Thyroid gland (tissue), 4 donors: ENCODE data around the gene EXT2. TPM values are rescaled to one million over a fixed set of nuclear protein-coding genes. Genes with fewer than 3 reads are reported as not detected.

Experiments used
- DNase-seq, 2 donors: peaks; one replicate each; pipeline ENCODE4 v3.0.0-alpha.2; 2019
- H3K27ac ChIP-seq, 3 donors: fragments of 200-600 bp; sonication (generic); 1 replicate in 2 of 3; 2 replicates in 1 of 3; pipeline ENCODE4 v1.5.1; 2016 to 2019; ENCODE audit warnings: mild to moderate bottlenecking in 1 of 3, moderate library complexity in 1 of 3
- H3K27me3 ChIP-seq: fragments of 200-600 bp; sonication (generic); one replicate; pipeline ENCODE4 v1.5.1; 2019
- H3K36me3 ChIP-seq, 2 donors: fragments of 200-600 bp; sonication (generic); one replicate each; pipeline ENCODE4 v1.5.1; 2016 to 2019
- H3K4me1 ChIP-seq, 2 donors: fragments of 200-600 bp; sonication (generic); one replicate each; pipeline ENCODE4 v1.5.1; 2017 to 2019
- H3K4me3 ChIP-seq, 3 donors: fragments of 200-600 bp; sonication (generic); replicated peaks in 1 of 3; 1 replicate in 2 of 3; 2 replicates in 1 of 3; pipeline ENCODE4 v1.5.1; 2016; ENCODE audit warnings: mild to moderate bottlenecking in 1 of 3
- H3K9me3 ChIP-seq: fragments of 200-600 bp; sonication (generic); one replicate; pipeline ENCODE4 v1.5.1; 2017
- CTCF ChIP-seq, 6 experiments: fragments of 200-600 bp in 3 of 6; fragments of 450-650 bp in 3 of 6; sonication (generic) in 3 of 6; IDR thresholded peaks; one replicate each; pipeline ENCODE4 v1.5.1; 2016 to 2019; ENCODE audit warnings: antibody characterized with exemption in 6 of 6, mild to moderate bottlenecking in 2 of 6, inconsistent platforms in 1 of 6, moderate library complexity in 1 of 6
- POLR2A ChIP-seq, 2 donors: fragments of 450-650 bp; IDR thresholded peaks; one replicate each; pipeline ENCODE4 v1.6.1; 2017; ENCODE audit warnings: antibody characterized with exemption in 2 of 2, mild to moderate bottlenecking in 2 of 2, moderate library complexity in 1 of 2
- WGBS, 2 donors: methylation state at CpG; one replicate each; pipeline ENCODE4 v1.1.5; 2017; 5-methylcytosine and 5-hydroxymethylcytosine counted together
- intact Hi-C: fragments of 100-400 bp; cut with DNase I; formaldehyde crosslinking; loops from one replicate; pipeline ENCODE4 v1.15.1; 2023
- total RNA-seq, 4 donors: library from RNA; depleted of rRNA; stranded (reverse); fragments of >200 nt; gene quantifications; one replicate each; pipeline ENCODE4 v1.2.3, GENCODE V29; 2016

EXT2 gene
- total RNA-seq, 4 donors from 2014 or later: 53.2 to 95.8 (median 66.3) TPM

- intact Hi-C loops: no loop called here
- H3K36me3 ChIP-seq: peaks cover 19 to 29% of the 10 kb centered on the region in 2 donors
- WGBS, 2 donors: 94% methylated on average over 2 of the region's 2 CpGs
- H3K4me1 ChIP-seq: no peaks in the 10 kb centered on the region
- H3K27ac ChIP-seq: no peak overlapping the region
- DNase-seq: no peak
- H3K27me3 ChIP-seq: no peaks in the 10 kb centered on the region
- TF ChIP-seq POLR2A (IDR thresholded peaks at IDR 0.05) (no peak), CTCF (IDR thresholded peaks at IDR 0.05) (no peak)
- no peaks in the 10 kb centered on the region for H3K9me3 ChIP-seq
- H3K4me3 ChIP-seq: no peak overlapping the region
Observed at GRCh38 chr11:44126304-44126703, 30.8 kb downstream of the EXT2 start.

GRCh38 chr11:44127130-44127529 is 31.7 kb downstream of the EXT2 start:
- Histone ChIP-seq H3K36me3 (peaks cover 19 to 34% of the 10 kb centered on the region in 2 donors), H3K27ac (no peak overlapping the region), H3K9me3 (no peaks in the 10 kb centered on the region), H3K27me3 (no peaks in the 10 kb centered on the region), H3K4me3 (no peak overlapping the region), H3K4me1 (no peaks in the 10 kb centered on the region)
- 95 to 98% methylated on average over 7 to 8 of the region's 8 CpGs for WGBS, 2 donors
- intact Hi-C loops: no loop called here
- TF ChIP-seq POLR2A (IDR thresholded peaks at IDR 0.05) (no peak), CTCF (IDR thresholded peaks at IDR 0.05) (no peak)
- no peak for DNase-seq

GRCh38 chr11:44128729-44129128 is 33.3 kb downstream of the EXT2 start:
- peaks cover 19 to 34% of the 10 kb centered on the region in 2 donors for H3K36me3 ChIP-seq
- no peak overlapping the region for H3K27ac ChIP-seq
- H3K27me3 ChIP-seq: no peaks in the 10 kb centered on the region
- no peaks in the 10 kb centered on the region for H3K4me1 ChIP-seq
- H3K9me3 ChIP-seq: no peaks in the 10 kb centered on the region
- H3K4me3 ChIP-seq: no peak overlapping the region
- intact Hi-C loops: no loop called here
- DNase-seq: no peak
- TF ChIP-seq POLR2A (IDR thresholded peaks at IDR 0.05) (no peak), CTCF (IDR thresholded peaks at IDR 0.05) (no peak)
- WGBS, 2 donors: 94 to 97% methylated on average over 3 of the region's 3 CpGs

- 88 to 91% methylated on average over 6 of the region's 6 CpGs for WGBS, 2 donors
- no peaks in the 10 kb centered on the region for H3K4me1 ChIP-seq
- H3K9me3 ChIP-seq: no peaks in the 10 kb centered on the region
- TF ChIP-seq POLR2A (IDR thresholded peaks at IDR 0.05) (no peak), CTCF (IDR thresholded peaks at IDR 0.05) (no peak)
- no peaks in the 10 kb centered on the region for H3K27me3 ChIP-seq
- no peak for DNase-seq
- peaks cover 12 to 28% of the 10 kb centered on the region in 2 donors for H3K36me3 ChIP-seq
- H3K4me3 ChIP-seq: no peak overlapping the region
- no peak overlapping the region for H3K27ac ChIP-seq
- intact Hi-C loops: no loop called here
Observed at GRCh38 chr11:44130751-44131150, 35.3 kb downstream of the EXT2 start.

GRCh38 chr11:44133335-44133946 is 38.0 kb downstream of the EXT2 start:
- intact Hi-C loops: no loop called here
- Histone ChIP-seq H3K4me1 (no peaks in the 10 kb centered on the region), H3K27me3 (no peaks in the 10 kb centered on the region), H3K36me3 (peaks cover 0 to 10% of the 10 kb centered on the region in 2 donors), H3K4me3 (no peak overlapping the region), H3K9me3 (no peaks in the 10 kb centered on the region), H3K27ac (no peak overlapping the region)
- WGBS, 2 donors: 96 to 97% methylated on average over 1 of the region's 1 CpG
- DNase-seq: peak; percentile 17 to 24
- TF ChIP-seq POLR2A (IDR thresholded peaks at IDR 0.05) (no peak), CTCF (IDR thresholded peaks at IDR 0.05) (peak in 4 of 6 experiments; percentile 44 to 64 (median 61))
